OCI-LY1 (cell line): ENCODE measurements around the gene EML6.

Source experiments
- EZH2 ChIP-seq: fragments of 200-600 bp; sonication (generic), shearing (Covaris generic); IDR thresholded peaks from 2 replicates; pipeline ENCODE4 v1.8.0; 2017; ENCODE audit warnings: borderline replicate concordance, mixed run types, mild to moderate bottlenecking, antibody characterized with exemption, low read length, moderate library complexity, mixed read lengths
- TF ChIP-seq, protein P1 (sequence below): fragments of 200-600 bp; sonication (generic), shearing (Covaris generic); IDR thresholded peaks from 2 replicates; pipeline ENCODE4 v1.5.1; 2017; ENCODE audit warnings: mild to moderate bottlenecking, antibody characterized with exemption, low read length, moderate library complexity, mixed read lengths

DNA sequence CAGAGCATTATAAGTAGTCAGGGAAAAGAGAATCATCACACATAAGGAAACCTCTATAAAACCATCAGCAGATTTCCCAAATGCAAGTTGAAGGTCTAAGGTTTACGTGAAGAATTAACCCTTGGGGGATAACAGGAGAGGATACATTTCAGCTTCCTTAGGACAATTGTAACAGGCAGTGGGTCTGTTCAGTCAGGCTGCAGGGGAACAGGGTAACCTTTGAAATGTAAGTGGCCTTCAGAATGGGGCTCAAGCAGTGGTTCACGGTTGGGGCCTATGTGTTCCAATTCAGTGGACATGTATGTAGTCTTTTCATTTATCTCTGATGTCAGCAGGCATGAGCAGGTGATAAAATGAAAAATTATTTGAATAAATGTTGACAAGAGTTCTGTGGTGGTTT is 139.3 kb downstream of the EML6 start:
- TF ChIP-seq, protein P1, sequence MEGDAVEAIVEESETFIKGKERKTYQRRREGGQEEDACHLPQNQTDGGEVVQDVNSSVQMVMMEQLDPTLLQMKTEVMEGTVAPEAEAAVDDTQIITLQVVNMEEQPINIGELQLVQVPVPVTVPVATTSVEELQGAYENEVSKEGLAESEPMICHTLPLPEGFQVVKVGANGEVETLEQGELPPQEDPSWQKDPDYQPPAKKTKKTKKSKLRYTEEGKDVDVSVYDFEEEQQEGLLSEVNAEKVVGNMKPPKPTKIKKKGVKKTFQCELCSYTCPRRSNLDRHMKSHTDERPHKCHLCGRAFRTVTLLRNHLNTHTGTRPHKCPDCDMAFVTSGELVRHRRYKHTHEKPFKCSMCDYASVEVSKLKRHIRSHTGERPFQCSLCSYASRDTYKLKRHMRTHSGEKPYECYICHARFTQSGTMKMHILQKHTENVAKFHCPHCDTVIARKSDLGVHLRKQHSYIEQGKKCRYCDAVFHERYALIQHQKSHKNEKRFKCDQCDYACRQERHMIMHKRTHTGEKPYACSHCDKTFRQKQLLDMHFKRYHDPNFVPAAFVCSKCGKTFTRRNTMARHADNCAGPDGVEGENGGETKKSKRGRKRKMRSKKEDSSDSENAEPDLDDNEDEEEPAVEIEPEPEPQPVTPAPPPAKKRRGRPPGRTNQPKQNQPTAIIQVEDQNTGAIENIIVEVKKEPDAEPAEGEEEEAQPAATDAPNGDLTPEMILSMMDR, result no peak
- no peak for TF ChIP-seq EZH2
